TTC549 (cell line): ENCODE measurements around the gene TMTC1.

ENCODE experiments used
- FAIRE-seq: peaks from 2 replicates; lab custom pipeline; 2012; peaks lifted over from hg19 to GRCh38; lab: Jason Lieb, UNC

Gene TMTC1

GRCh38 chr12:29780084-29780483 lies 3.7 kb downstream of the TMTC1 start:
- FAIRE-seq, result no peak

- FAIRE-seq, result no peak
These were observed 5.2 kb downstream of the TMTC1 start for GRCh38 chr12:29778531-29778930.

- FAIRE-seq, result no peak
These were observed 10.7 kb downstream of the TMTC1 start for GRCh38 chr12:29773076-29773475.

- FAIRE-seq, result no peak
These were observed 12.0 kb downstream of the TMTC1 start for GRCh38 chr12:29771786-29772185.

- no peak for FAIRE-seq
These were observed 12.6 kb downstream of the TMTC1 start for GRCh38 chr12:29771165-29771564.

- no peak for FAIRE-seq
These were observed 14.4 kb downstream of the TMTC1 start for GRCh38 chr12:29769162-29769858.

- no peak for FAIRE-seq
These were observed 15.4 kb downstream of the TMTC1 start for GRCh38 chr12:29768372-29768771.

- no peak for FAIRE-seq
These were observed 20.4 kb downstream of the TMTC1 start for GRCh38 chr12:29763301-29763683.

GRCh38 chr12:29762637-29763300 lies 21.0 kb downstream of the TMTC1 start:
- FAIRE-seq, result no peak

- no peak for FAIRE-seq
These were observed 23.8 kb downstream of the TMTC1 start for GRCh38 chr12:29759950-29760349.

- no peak for FAIRE-seq
These were observed 26.9 kb downstream of the TMTC1 start for GRCh38 chr12:29756741-29757390.

GRCh38 chr12:29754235-29755189 lies 29.2 kb downstream of the TMTC1 start:
- FAIRE-seq, result no peak

GRCh38 chr12:29752121-29752520 lies 31.6 kb downstream of the TMTC1 start:
- no peak for FAIRE-seq

- no peak for FAIRE-seq
These were observed 32.1 kb downstream of the TMTC1 start for GRCh38 chr12:29751676-29752075.

- FAIRE-seq, result no peak
These were observed 32.9 kb downstream of the TMTC1 start for GRCh38 chr12:29750928-29751220.

GRCh38 chr12:29750131-29750927 lies 33.4 kb downstream of the TMTC1 start:
- FAIRE-seq, result no peak

GRCh38 chr12:29744365-29744764 lies 39.4 kb downstream of the TMTC1 start:
- no peak for FAIRE-seq

GRCh38 chr12:29743801-29744200 lies 39.9 kb downstream of the TMTC1 start:
- no peak for FAIRE-seq

- FAIRE-seq, result no peak
These were observed 40.7 kb downstream of the TMTC1 start for GRCh38 chr12:29743077-29743476.

GRCh38 chr12:29742646-29743045 lies 41.1 kb downstream of the TMTC1 start:
- FAIRE-seq, result no peak

- FAIRE-seq, result no peak
These were observed 42.1 kb downstream of the TMTC1 start for GRCh38 chr12:29741342-29742241.
